Neural cell (in vitro differentiated cells): ENCODE data around the gene TAGLN. TPM values are rescaled to one million over a fixed set of nuclear protein-coding genes. Genes with fewer than 3 reads are reported as not detected.
A peak's percentile ranks its signal among the peaks of the same experiment; 100 is the strongest.

Source experiments
- H2AFZ ChIP-seq: fragments of 200-600, 300-800 bp; sonication (generic), shearing (Covaris generic); 2 replicates; pipeline ENCODE4 v1.6.0; 2014; ENCODE audit warnings: low read depth, mild to moderate bottlenecking, antibody characterized with exemption, low read length, moderate library complexity
- H3F3A ChIP-seq: fragments of 200-600 bp; shearing (Covaris generic); 2 replicates; pipeline ENCODE4 v1.6.1; 2016; ENCODE audit warnings: mild to moderate bottlenecking, moderate library complexity, mixed read lengths, antibody characterized with exemption, low read length; ENCODE audit not compliant: insufficient read depth, poor library complexity, severe bottlenecking
- H3K27ac ChIP-seq: fragments of 200-600, 300-800 bp; sonication (generic), shearing (Covaris generic); 2 replicates; pipeline ENCODE4 v1.5.1; 2014; ENCODE audit warnings: mild to moderate bottlenecking, low read length, moderate library complexity
- H3K27me3 ChIP-seq: fragments of 300-800, 200-600 bp; sonication (generic), shearing (Covaris generic); 2 replicates; pipeline ENCODE4 v1.6.0; 2014; ENCODE audit warnings: mild to moderate bottlenecking, low read depth, low read length, moderate library complexity; ENCODE audit not compliant: insufficient read depth
- H3K36me3 ChIP-seq: fragments of 300-800, 200-600 bp; sonication (generic), shearing (Covaris generic); 2 replicates; pipeline ENCODE4 v1.5.1; 2014; ENCODE audit warnings: mild to moderate bottlenecking, antibody characterized with exemption, low read length, moderate library complexity; ENCODE audit not compliant: insufficient read depth
- H3K4me2 ChIP-seq: fragments of 300-800, 200-600 bp; sonication (generic), shearing (Covaris generic); 2 replicates; pipeline ENCODE4 v1.6.0; 2014; ENCODE audit warnings: mild to moderate bottlenecking, low read length
- H3K4me3 ChIP-seq: fragments of 300-800, 200-600 bp; sonication (generic), shearing (Covaris generic); 2 replicates; pipeline ENCODE4 v1.5.1; 2014; ENCODE audit warnings: mild to moderate bottlenecking, low read length, moderate library complexity
- H3K79me2 ChIP-seq: fragments of 200-600 bp; shearing (Covaris generic); replicated peaks from 2 replicates; pipeline ENCODE4 v1.6.0; 2014; ENCODE audit warnings: mild to moderate bottlenecking, low read length, moderate library complexity; ENCODE audit not compliant: insufficient read depth
- H3K9ac ChIP-seq: fragments of 300-800, 200-600 bp; sonication (generic), shearing (Covaris generic); 2 replicates; pipeline ENCODE4 v1.6.1; 2016; ENCODE audit warnings: mild to moderate bottlenecking, low read length, mixed read lengths
- H3K9me2 ChIP-seq: fragments of 200-600 bp; shearing (Covaris generic); 2 replicates; pipeline ENCODE4 v1.6.1; 2016; ENCODE audit warnings: mild to moderate bottlenecking, low read length, mixed read lengths; ENCODE audit not compliant: insufficient read depth
- H3K9me3 ChIP-seq: fragments of 200-600, 300-800 bp; sonication (generic), shearing (Covaris generic); 2 replicates; pipeline ENCODE4 v1.6.1; 2016; ENCODE audit warnings: mild to moderate bottlenecking, mixed run types, low read length, moderate library complexity, mixed read lengths
- H4K20me1 ChIP-seq: fragments of 200-600 bp; shearing (Covaris generic); 2 replicates; pipeline ENCODE4 v1.6.1; 2016; ENCODE audit warnings: mild to moderate bottlenecking, mixed run types; ENCODE audit not compliant: insufficient read depth
- EP300 ChIP-seq: fragments of 450-650 bp; conservative IDR thresholded peaks from 2 replicates; pipeline ENCODE4 v1.6.1; 2014; ENCODE audit warnings: antibody characterized with exemption, mild to moderate bottlenecking, moderate library complexity; ENCODE audit not compliant: poor library complexity, severe bottlenecking
- EZH2 ChIP-seq: fragments of 200-600, 300-800 bp; shearing (Covaris generic), sonication (generic); IDR thresholded peaks from 2 replicates; pipeline ENCODE4 v1.6.1; 2014; ENCODE audit warnings: antibody characterized with exemption, low read length, borderline replicate concordance, mild to moderate bottlenecking; ENCODE audit not compliant: insufficient read depth, poor library complexity, severe bottlenecking
- MXI1 ChIP-seq: fragments of 450-650 bp; conservative IDR thresholded peaks from 2 replicates; pipeline ENCODE4 v1.6.1; 2014; ENCODE audit warnings: antibody characterized with exemption, mild to moderate bottlenecking; ENCODE audit not compliant: poor library complexity, severe bottlenecking
- POLR2AphosphoS5 ChIP-seq: IDR thresholded peaks from 2 replicates; pipeline ENCODE4 v1.6.1; 2012
- RAD21 ChIP-seq: fragments of 450-650 bp; conservative IDR thresholded peaks from 2 replicates; pipeline ENCODE4 v1.6.1; 2014; ENCODE audit warnings: antibody characterized with exemption, mild to moderate bottlenecking, moderate library complexity
- SMC3 ChIP-seq: fragments of 450-650 bp; conservative IDR thresholded peaks from 2 replicates; pipeline ENCODE4 v1.6.1; 2014; ENCODE audit warnings: antibody characterized with exemption, mild to moderate bottlenecking, moderate library complexity; ENCODE audit not compliant: poor library complexity
- TAF1 ChIP-seq: IDR thresholded peaks from 2 replicates; pipeline ENCODE4 v1.6.1; 2012; ENCODE audit warnings: low read depth
- polyA plus RNA-seq: library from polyadenylated mRNA; depleted of rRNA; stranded (reverse); fragments of >200 nt; gene quantifications from 2 replicates; pipeline ENCODE4 v1.2.3, GENCODE V29; 2014
- TF ChIP-seq, protein P1 (sequence below): fragments of 450-650 bp; IDR thresholded peaks from 2 replicates; pipeline ENCODE4 v1.5.1; 2014; ENCODE audit warnings: antibody characterized with exemption, mild to moderate bottlenecking, moderate library complexity; ENCODE audit not compliant: poor library complexity, severe bottlenecking
- TF ChIP-seq, protein P2 (sequence below): IDR thresholded peaks from 2 replicates; pipeline ENCODE4 v1.6.1; 2012; ENCODE audit warnings: borderline replicate concordance

TAGLN gene
- polyA plus RNA-seq, 1 donor from 2014 or later: 15.7 TPM

GRCh38 chr11:117177534-117178209, 21.5 kb upstream of the TAGLN start:
- no peaks in the 10 kb centered on the region for H3K36me3 ChIP-seq
- no peaks in the 10 kb centered on the region for H3K79me2 ChIP-seq
- H3K9ac ChIP-seq: peak overlapping the region; percentile 77
- TF ChIP-seq, protein P1, sequence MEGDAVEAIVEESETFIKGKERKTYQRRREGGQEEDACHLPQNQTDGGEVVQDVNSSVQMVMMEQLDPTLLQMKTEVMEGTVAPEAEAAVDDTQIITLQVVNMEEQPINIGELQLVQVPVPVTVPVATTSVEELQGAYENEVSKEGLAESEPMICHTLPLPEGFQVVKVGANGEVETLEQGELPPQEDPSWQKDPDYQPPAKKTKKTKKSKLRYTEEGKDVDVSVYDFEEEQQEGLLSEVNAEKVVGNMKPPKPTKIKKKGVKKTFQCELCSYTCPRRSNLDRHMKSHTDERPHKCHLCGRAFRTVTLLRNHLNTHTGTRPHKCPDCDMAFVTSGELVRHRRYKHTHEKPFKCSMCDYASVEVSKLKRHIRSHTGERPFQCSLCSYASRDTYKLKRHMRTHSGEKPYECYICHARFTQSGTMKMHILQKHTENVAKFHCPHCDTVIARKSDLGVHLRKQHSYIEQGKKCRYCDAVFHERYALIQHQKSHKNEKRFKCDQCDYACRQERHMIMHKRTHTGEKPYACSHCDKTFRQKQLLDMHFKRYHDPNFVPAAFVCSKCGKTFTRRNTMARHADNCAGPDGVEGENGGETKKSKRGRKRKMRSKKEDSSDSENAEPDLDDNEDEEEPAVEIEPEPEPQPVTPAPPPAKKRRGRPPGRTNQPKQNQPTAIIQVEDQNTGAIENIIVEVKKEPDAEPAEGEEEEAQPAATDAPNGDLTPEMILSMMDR: no peak
- peak overlapping the region; percentile 79 for H3K27ac ChIP-seq
- H3K27me3 ChIP-seq: no peaks in the 10 kb centered on the region
- peak overlapping the region; percentile 98 for H3K4me3 ChIP-seq
- no peak overlapping the region for H2AFZ ChIP-seq
- no peaks in the 10 kb centered on the region for H4K20me1 ChIP-seq
- H3K9me3 ChIP-seq: no peaks in the 10 kb centered on the region
- no peaks in the 10 kb centered on the region for H3F3A ChIP-seq
- no peaks in the 10 kb centered on the region for H3K9me2 ChIP-seq
- H3K4me2 ChIP-seq: no peak overlapping the region

- H3F3A ChIP-seq: no peaks in the 10 kb centered on the region
- H4K20me1 ChIP-seq: no peaks in the 10 kb centered on the region
- no peaks in the 10 kb centered on the region for H3K79me2 ChIP-seq
- H3K27me3 ChIP-seq: no peaks in the 10 kb centered on the region
- H3K27ac ChIP-seq: peak within 1 kb of the TSS; percentile 79
- H3K9ac ChIP-seq: peak within 1 kb of the TSS; percentile 77
- H3K36me3 ChIP-seq: no peaks in the 10 kb centered on the region
- peak within 1 kb of the TSS; percentile 98 for H3K4me3 ChIP-seq
- peak within 1 kb of the TSS; percentile 56 for H2AFZ ChIP-seq
- TF ChIP-seq EZH2: no peak
- TF ChIP-seq RAD21: no peak
- peak; percentile 82 for TF ChIP-seq POLR2AphosphoS5
- TF ChIP-seq EP300: peak; percentile 42
- TF ChIP-seq MXI1: peak; percentile 73
- no peak for TF ChIP-seq SMC3
- TF ChIP-seq, protein P1: no peak
- TF ChIP-seq, protein P2, sequence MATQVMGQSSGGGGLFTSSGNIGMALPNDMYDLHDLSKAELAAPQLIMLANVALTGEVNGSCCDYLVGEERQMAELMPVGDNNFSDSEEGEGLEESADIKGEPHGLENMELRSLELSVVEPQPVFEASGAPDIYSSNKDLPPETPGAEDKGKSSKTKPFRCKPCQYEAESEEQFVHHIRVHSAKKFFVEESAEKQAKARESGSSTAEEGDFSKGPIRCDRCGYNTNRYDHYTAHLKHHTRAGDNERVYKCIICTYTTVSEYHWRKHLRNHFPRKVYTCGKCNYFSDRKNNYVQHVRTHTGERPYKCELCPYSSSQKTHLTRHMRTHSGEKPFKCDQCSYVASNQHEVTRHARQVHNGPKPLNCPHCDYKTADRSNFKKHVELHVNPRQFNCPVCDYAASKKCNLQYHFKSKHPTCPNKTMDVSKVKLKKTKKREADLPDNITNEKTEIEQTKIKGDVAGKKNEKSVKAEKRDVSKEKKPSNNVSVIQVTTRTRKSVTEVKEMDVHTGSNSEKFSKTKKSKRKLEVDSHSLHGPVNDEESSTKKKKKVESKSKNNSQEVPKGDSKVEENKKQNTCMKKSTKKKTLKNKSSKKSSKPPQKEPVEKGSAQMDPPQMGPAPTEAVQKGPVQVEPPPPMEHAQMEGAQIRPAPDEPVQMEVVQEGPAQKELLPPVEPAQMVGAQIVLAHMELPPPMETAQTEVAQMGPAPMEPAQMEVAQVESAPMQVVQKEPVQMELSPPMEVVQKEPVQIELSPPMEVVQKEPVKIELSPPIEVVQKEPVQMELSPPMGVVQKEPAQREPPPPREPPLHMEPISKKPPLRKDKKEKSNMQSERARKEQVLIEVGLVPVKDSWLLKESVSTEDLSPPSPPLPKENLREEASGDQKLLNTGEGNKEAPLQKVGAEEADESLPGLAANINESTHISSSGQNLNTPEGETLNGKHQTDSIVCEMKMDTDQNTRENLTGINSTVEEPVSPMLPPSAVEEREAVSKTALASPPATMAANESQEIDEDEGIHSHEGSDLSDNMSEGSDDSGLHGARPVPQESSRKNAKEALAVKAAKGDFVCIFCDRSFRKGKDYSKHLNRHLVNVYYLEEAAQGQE: no peak
- TF ChIP-seq TAF1: no peak
- no peaks in the 10 kb centered on the region for H3K9me3 ChIP-seq
- H3K9me2 ChIP-seq: no peaks in the 10 kb centered on the region
- H3K4me2 ChIP-seq: peak within 1 kb of the TSS; percentile 94
Measured at GRCh38 chr11:117178210-117179034, 20.7 kb upstream of the TAGLN start, which contains the start of gene SIDT2. Gene SIDT2 (plus strand): TSS chr11:117178743. CDS start chr11:117179264, 521 bp downstream.
